GM12873 (cell line): ENCODE results near the gene EML6.

ENCODE experiments used
- CTCF ChIP-seq: IDR thresholded peaks from 2 replicates; pipeline ENCODE4 v1.5.1; 2012; ENCODE audit warnings: low read depth, mild to moderate bottlenecking, moderate library complexity, low read length, control low read depth; ENCODE audit not compliant: insufficient read depth; ENCODE audit errors: missing control alignments

Gene EML6

GRCh38 chr2:54916637-54917036 is 193.2 kb downstream of the EML6 start:
- no peak for TF ChIP-seq CTCF

- TF ChIP-seq CTCF = no peak
These were observed 195.3 kb downstream of the EML6 start for GRCh38 chr2:54918647-54919280.

- TF ChIP-seq CTCF = no peak
These were observed 197.2 kb downstream of the EML6 start for GRCh38 chr2:54920660-54921059.

GRCh38 chr2:54924121-54924520 is 200.7 kb downstream of the EML6 start:
- no peak for TF ChIP-seq CTCF

- no peak for TF ChIP-seq CTCF
These were observed 201.6 kb downstream of the EML6 start for GRCh38 chr2:54925022-54925421.

GRCh38 chr2:54927085-54927750 is 203.8 kb downstream of the EML6 start:
- no peak for TF ChIP-seq CTCF

GRCh38 chr2:54927751-54928615 is 204.5 kb downstream of the EML6 start:
- no peak for TF ChIP-seq CTCF
